ENCODE results near the gene ARHGAP29.

DNA sequence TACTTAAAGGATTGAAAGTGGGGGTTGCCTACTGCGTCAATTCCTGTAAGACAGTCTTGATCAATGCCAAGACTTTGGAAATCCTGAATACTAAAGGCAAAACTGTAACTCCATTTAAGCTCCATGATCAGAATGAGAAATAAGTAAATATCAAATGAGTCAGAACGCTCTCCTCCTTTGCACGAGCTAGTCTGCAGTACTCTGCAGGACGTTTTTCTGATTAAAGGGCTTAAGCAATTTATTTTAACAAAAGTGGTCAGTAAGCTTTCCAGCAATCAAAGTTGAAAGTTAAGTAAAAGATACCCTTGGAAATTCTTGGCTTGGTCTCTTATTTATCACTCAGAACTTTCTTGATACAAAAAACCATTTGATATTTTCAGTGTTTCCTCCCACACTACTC, 35.7 kb upstream of the ARHGAP29 start:
- TF ChIP-seq, protein P1, sequence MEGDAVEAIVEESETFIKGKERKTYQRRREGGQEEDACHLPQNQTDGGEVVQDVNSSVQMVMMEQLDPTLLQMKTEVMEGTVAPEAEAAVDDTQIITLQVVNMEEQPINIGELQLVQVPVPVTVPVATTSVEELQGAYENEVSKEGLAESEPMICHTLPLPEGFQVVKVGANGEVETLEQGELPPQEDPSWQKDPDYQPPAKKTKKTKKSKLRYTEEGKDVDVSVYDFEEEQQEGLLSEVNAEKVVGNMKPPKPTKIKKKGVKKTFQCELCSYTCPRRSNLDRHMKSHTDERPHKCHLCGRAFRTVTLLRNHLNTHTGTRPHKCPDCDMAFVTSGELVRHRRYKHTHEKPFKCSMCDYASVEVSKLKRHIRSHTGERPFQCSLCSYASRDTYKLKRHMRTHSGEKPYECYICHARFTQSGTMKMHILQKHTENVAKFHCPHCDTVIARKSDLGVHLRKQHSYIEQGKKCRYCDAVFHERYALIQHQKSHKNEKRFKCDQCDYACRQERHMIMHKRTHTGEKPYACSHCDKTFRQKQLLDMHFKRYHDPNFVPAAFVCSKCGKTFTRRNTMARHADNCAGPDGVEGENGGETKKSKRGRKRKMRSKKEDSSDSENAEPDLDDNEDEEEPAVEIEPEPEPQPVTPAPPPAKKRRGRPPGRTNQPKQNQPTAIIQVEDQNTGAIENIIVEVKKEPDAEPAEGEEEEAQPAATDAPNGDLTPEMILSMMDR (IDR thresholded peaks at IDR 0.05): no peak
- no peak for TF ChIP-seq POLR2A (IDR thresholded peaks at IDR 0.05)

Measured in Peyer's patch (tissue), 4 donors.